Naive B cell (primary cell): ENCODE data around the gene MBD5. TPM values are rescaled to one million over a fixed set of nuclear protein-coding genes. Genes with fewer than 3 reads are reported as not detected.

ENCODE experiments used
- ATAC-seq, 2 donors: fragments of 150-1000 bp; cut with Tn5 transposase; 2 replicates each; pipeline ENCODE4 v1.10.0; 2021; ENCODE audit warnings: low read depth in 2 of 2, mild to moderate bottlenecking in 2 of 2, moderate library complexity in 2 of 2
- DNase-seq: peaks from one replicate; pipeline ENCODE4 v3.0.0; 2022
- H3K27ac Mint-ChIP-seq, 6 donors: one replicate each; pipeline ENCODE4 v1.8.0; 2020 to 2022; ENCODE audit warnings: mild to moderate bottlenecking in 6 of 6, mixed read lengths in 6 of 6, moderate library complexity in 5 of 6, inconsistent platforms in 2 of 6
- H3K27me3 Mint-ChIP-seq, 3 donors: one replicate each; pipeline ENCODE4 v1.8.0; 2021 to 2022; ENCODE audit warnings: mixed read lengths in 3 of 3, mild to moderate bottlenecking in 1 of 3
- H3K36me3 Mint-ChIP-seq, 2 donors: one replicate each; pipeline ENCODE4 v1.8.0; 2020 to 2022; ENCODE audit warnings: mixed read lengths in 2 of 2, inconsistent platforms in 1 of 2, mild to moderate bottlenecking in 1 of 2
- H3K4me1 Mint-ChIP-seq, 3 donors: one replicate each; pipeline ENCODE4 v1.8.0; 2020 to 2022; ENCODE audit warnings: mixed read lengths in 3 of 3, inconsistent platforms in 1 of 3, mild to moderate bottlenecking in 1 of 3, moderate library complexity in 1 of 3
- H3K4me3 Mint-ChIP-seq, 8 donors: one replicate each; pipeline ENCODE4 v1.8.0; 2020 to 2022; ENCODE audit warnings: mild to moderate bottlenecking in 8 of 8, mixed read lengths in 8 of 8, moderate library complexity in 8 of 8, inconsistent platforms in 2 of 8
- H3K9me3 Mint-ChIP-seq, 7 donors: one replicate each; pipeline ENCODE4 v1.8.0; 2020 to 2022; ENCODE audit warnings: mixed read lengths in 7 of 7, mild to moderate bottlenecking in 5 of 7, inconsistent platforms in 2 of 7, moderate library complexity in 1 of 7
- polyA plus RNA-seq, 6 donors: library from polyadenylated mRNA; unstranded; fragments of 300-500 nt; fragmentation: Illumina TruSeq; gene quantifications; one replicate each; pipeline ENCODE4 v1.2.3, GENCODE V29; 2021; ENCODE audit warnings: low read depth in 6 of 6

Gene MBD5
- polyA plus RNA-seq, 6 donors from 2014 or later: 5.2 to 22.8 (median 16.5) TPM

GRCh38 chr2:148071351-148071750, 50.5 kb downstream of the MBD5 start:
- H3K27ac Mint-ChIP-seq: no peak overlapping the region
- H3K4me1 Mint-ChIP-seq: peaks cover 0 to 10% (median 0%) of the 10 kb centered on the region in 3 donors
- DNase-seq: no peak
- H3K9me3 Mint-ChIP-seq: peaks cover 0 to 1% (median 0%) of the 10 kb centered on the region in 7 donors
- H3K36me3 Mint-ChIP-seq: no peaks in the 10 kb centered on the region
- no peak for ATAC-seq
- no peak overlapping the region for H3K4me3 Mint-ChIP-seq
- H3K27me3 Mint-ChIP-seq: no peaks in the 10 kb centered on the region

- peaks cover 0 to 10% (median 0%) of the 10 kb centered on the region in 3 donors for H3K4me1 Mint-ChIP-seq
- H3K9me3 Mint-ChIP-seq: peaks cover 0 to 10% (median 4%) of the 10 kb centered on the region in 7 donors
- no peaks in the 10 kb centered on the region for H3K27me3 Mint-ChIP-seq
- H3K27ac Mint-ChIP-seq: no peak overlapping the region
- ATAC-seq (no peak), DNase-seq (no peak)
- no peak overlapping the region for H3K4me3 Mint-ChIP-seq
- no peaks in the 10 kb centered on the region for H3K36me3 Mint-ChIP-seq
These were observed 75.1 kb downstream of the MBD5 start for GRCh38 chr2:148096012-148096411.

GRCh38 chr2:148102641-148103040, 81.8 kb downstream of the MBD5 start:
- Mint-ChIP-seq H3K36me3 (peaks cover 5 to 10% of the 10 kb centered on the region in 2 donors), H3K9me3 (peaks cover 0 to 7% (median 0%) of the 10 kb centered on the region in 7 donors), H3K27me3 (no peaks in the 10 kb centered on the region), H3K4me3 (no peak overlapping the region), H3K4me1 (peaks cover 0 to 5% (median 4%) of the 10 kb centered on the region in 3 donors), H3K27ac (peak overlapping the region in 4 of 6 donors; percentile 11 to 70 (median 27))
- ATAC-seq: no peak
- no peak for DNase-seq

GRCh38 chr2:148103946-148104345, 83.1 kb downstream of the MBD5 start:
- H3K27me3 Mint-ChIP-seq: no peaks in the 10 kb centered on the region
- H3K36me3 Mint-ChIP-seq: peaks cover 10 to 11% of the 10 kb centered on the region in 2 donors
- peak overlapping the region in 2 of 6 donors; percentile 7 to 8 for H3K27ac Mint-ChIP-seq
- H3K4me1 Mint-ChIP-seq: peaks cover 0 to 5% (median 4%) of the 10 kb centered on the region in 3 donors
- peaks cover 0 to 8% (median 3%) of the 10 kb centered on the region in 7 donors for H3K9me3 Mint-ChIP-seq
- H3K4me3 Mint-ChIP-seq: no peak overlapping the region
- DNase-seq (no peak), ATAC-seq (no peak)

GRCh38 chr2:148106331-148106730, 85.4 kb downstream of the MBD5 start:
- Mint-ChIP-seq H3K4me1 (peaks cover 8 to 19% (median 11%) of the 10 kb centered on the region in 3 donors), H3K4me3 (no peak overlapping the region), H3K27ac (no peak overlapping the region), H3K9me3 (peaks cover 0 to 8% (median 3%) of the 10 kb centered on the region in 7 donors), H3K27me3 (no peaks in the 10 kb centered on the region), H3K36me3 (peaks cover 10 to 11% of the 10 kb centered on the region in 2 donors)
- DNase-seq (no peak), ATAC-seq (no peak)

GRCh38 chr2:148108385-148108784, 87.5 kb downstream of the MBD5 start:
- Mint-ChIP-seq H3K27me3 (no peaks in the 10 kb centered on the region), H3K9me3 (peaks cover 0 to 8% (median 3%) of the 10 kb centered on the region in 7 donors), H3K4me1 (peaks cover 8 to 19% (median 11%) of the 10 kb centered on the region in 3 donors), H3K4me3 (no peak overlapping the region), H3K36me3 (peaks cover 10 to 11% of the 10 kb centered on the region in 2 donors), H3K27ac (no peak overlapping the region)
- ATAC-seq (no peak), DNase-seq (no peak)

- no peak for DNase-seq
- Mint-ChIP-seq H3K36me3 (peaks cover 10 to 11% of the 10 kb centered on the region in 2 donors), H3K27me3 (no peaks in the 10 kb centered on the region), H3K4me3 (peak overlapping the region in 1 of 8 donors; percentile 21), H3K4me1 (peaks cover 8 to 14% (median 11%) of the 10 kb centered on the region in 3 donors), H3K27ac (peak overlapping the region in 1 of 6 donors; percentile 64), H3K9me3 (peaks cover 0 to 8% (median 3%) of the 10 kb centered on the region in 7 donors)
- no peak for ATAC-seq
These were observed 89.3 kb downstream of the MBD5 start for GRCh38 chr2:148110184-148110583.

GRCh38 chr2:148122788-148123187, 101.9 kb downstream of the MBD5 start:
- no peaks in the 10 kb centered on the region for H3K27me3 Mint-ChIP-seq
- peak overlapping the region in 1 of 6 donors; percentile 66 for H3K27ac Mint-ChIP-seq
- H3K4me1 Mint-ChIP-seq: peaks cover 3 to 5% (median 4%) of the 10 kb centered on the region in 3 donors
- H3K36me3 Mint-ChIP-seq: peaks cover 11 to 15% of the 10 kb centered on the region in 2 donors
- H3K9me3 Mint-ChIP-seq: peaks cover 0 to 13% (median 7%) of the 10 kb centered on the region in 7 donors
- ATAC-seq (no peak), DNase-seq (no peak)
- no peak overlapping the region for H3K4me3 Mint-ChIP-seq

- Mint-ChIP-seq H3K27me3 (no peaks in the 10 kb centered on the region), H3K27ac (peak overlapping the region in 2 of 6 donors; percentile 24 to 74), H3K36me3 (peaks cover 6 to 7% of the 10 kb centered on the region in 2 donors), H3K4me1 (peaks cover 3 to 5% (median 4%) of the 10 kb centered on the region in 3 donors), H3K4me3 (no peak overlapping the region), H3K9me3 (peaks cover 0 to 6% (median 3%) of the 10 kb centered on the region in 7 donors)
- no peak for DNase-seq
- no peak for ATAC-seq
These were observed 103.4 kb downstream of the MBD5 start for GRCh38 chr2:148124271-148124670.

GRCh38 chr2:148130581-148130980, 109.7 kb downstream of the MBD5 start:
- no peaks in the 10 kb centered on the region for H3K9me3 Mint-ChIP-seq
- H3K4me3 Mint-ChIP-seq: no peak overlapping the region
- no peaks in the 10 kb centered on the region for H3K27me3 Mint-ChIP-seq
- H3K36me3 Mint-ChIP-seq: no peaks in the 10 kb centered on the region
- no peak for DNase-seq
- peaks cover 0 to 5% (median 0%) of the 10 kb centered on the region in 3 donors for H3K4me1 Mint-ChIP-seq
- ATAC-seq: no peak
- no peak overlapping the region for H3K27ac Mint-ChIP-seq

GRCh38 chr2:148132412-148132811, 111.5 kb downstream of the MBD5 start:
- H3K27ac Mint-ChIP-seq: no peak overlapping the region
- no peaks in the 10 kb centered on the region for H3K9me3 Mint-ChIP-seq
- H3K4me1 Mint-ChIP-seq: peaks cover 0 to 5% (median 2%) of the 10 kb centered on the region in 3 donors
- no peaks in the 10 kb centered on the region for H3K27me3 Mint-ChIP-seq
- H3K36me3 Mint-ChIP-seq: no peaks in the 10 kb centered on the region
- H3K4me3 Mint-ChIP-seq: no peak overlapping the region
- no peak for DNase-seq
- no peak for ATAC-seq

GRCh38 chr2:148135705-148136104, 114.8 kb downstream of the MBD5 start:
- H3K27ac Mint-ChIP-seq: no peak overlapping the region
- DNase-seq: no peak

GRCh38 chr2:148136441-148136840, 115.5 kb downstream of the MBD5 start:
- no peaks in the 10 kb centered on the region for H3K36me3 Mint-ChIP-seq
- H3K4me1 Mint-ChIP-seq: peaks cover 0 to 5% (median 2%) of the 10 kb centered on the region in 3 donors
- no peaks in the 10 kb centered on the region for H3K9me3 Mint-ChIP-seq
- no peak overlapping the region for H3K27ac Mint-ChIP-seq
- DNase-seq: no peak
- H3K27me3 Mint-ChIP-seq: no peaks in the 10 kb centered on the region
- ATAC-seq: no peak
- no peak overlapping the region for H3K4me3 Mint-ChIP-seq

More at GRCh38 chr2:148135705-148136104, 114.8 kb downstream of the MBD5 start:
- Mint-ChIP-seq H3K4me3 (no peak overlapping the region), H3K9me3 (no peaks in the 10 kb centered on the region), H3K27me3 (no peaks in the 10 kb centered on the region), H3K36me3 (no peaks in the 10 kb centered on the region), H3K4me1 (peaks cover 0 to 5% (median 2%) of the 10 kb centered on the region in 3 donors)
- no peak for ATAC-seq

- Mint-ChIP-seq H3K4me1 (peaks cover 0 to 12% (median 3%) of the 10 kb centered on the region in 3 donors), H3K27me3 (no peaks in the 10 kb centered on the region), H3K9me3 (no peaks in the 10 kb centered on the region), H3K36me3 (no peaks in the 10 kb centered on the region), H3K4me3 (no peak overlapping the region), H3K27ac (no peak overlapping the region)
- DNase-seq: no peak
- no peak for ATAC-seq
These were observed 141.1 kb downstream of the MBD5 start for GRCh38 chr2:148161909-148162435.
